ENCODE results near the gene PTBP1. TPM values are rescaled to one million over a fixed set of nuclear protein-coding genes. Genes with fewer than 3 reads are reported as not detected.

The PTBP1 gene
- total RNA-seq, 4 donors from 2014 or later = 139 to 167 (median 156) TPM

- TF ChIP-seq, protein P1, sequence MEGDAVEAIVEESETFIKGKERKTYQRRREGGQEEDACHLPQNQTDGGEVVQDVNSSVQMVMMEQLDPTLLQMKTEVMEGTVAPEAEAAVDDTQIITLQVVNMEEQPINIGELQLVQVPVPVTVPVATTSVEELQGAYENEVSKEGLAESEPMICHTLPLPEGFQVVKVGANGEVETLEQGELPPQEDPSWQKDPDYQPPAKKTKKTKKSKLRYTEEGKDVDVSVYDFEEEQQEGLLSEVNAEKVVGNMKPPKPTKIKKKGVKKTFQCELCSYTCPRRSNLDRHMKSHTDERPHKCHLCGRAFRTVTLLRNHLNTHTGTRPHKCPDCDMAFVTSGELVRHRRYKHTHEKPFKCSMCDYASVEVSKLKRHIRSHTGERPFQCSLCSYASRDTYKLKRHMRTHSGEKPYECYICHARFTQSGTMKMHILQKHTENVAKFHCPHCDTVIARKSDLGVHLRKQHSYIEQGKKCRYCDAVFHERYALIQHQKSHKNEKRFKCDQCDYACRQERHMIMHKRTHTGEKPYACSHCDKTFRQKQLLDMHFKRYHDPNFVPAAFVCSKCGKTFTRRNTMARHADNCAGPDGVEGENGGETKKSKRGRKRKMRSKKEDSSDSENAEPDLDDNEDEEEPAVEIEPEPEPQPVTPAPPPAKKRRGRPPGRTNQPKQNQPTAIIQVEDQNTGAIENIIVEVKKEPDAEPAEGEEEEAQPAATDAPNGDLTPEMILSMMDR (IDR thresholded peaks at IDR 0.05) = peak in 1 of 6 experiments; percentile 4
- no peak for TF ChIP-seq POLR2A (IDR thresholded peaks at IDR 0.05)
- Histone ChIP-seq H3K9me3 (no peaks in the 10 kb centered on the region), H3K27ac (peak overlapping the region; percentile 68 to 87 (median 81)), H3K4me3 (peak overlapping the region in 3 of 4 donors; percentile 3 to 37 (median 13)), H3K36me3 (no peaks in the 10 kb centered on the region), H3K4me1 (peaks cover 15 to 44% (median 19%) of the 10 kb centered on the region in 3 donors), H3K27me3 (peaks cover 0 to 8% (median 0%) of the 10 kb centered on the region in 4 donors)
- WGBS, 2 donors = 31 to 45% methylated on average over 22 to 23 of the region's 36 CpGs
- DNase-seq = no peak
- intact Hi-C loops (cut with DNase I) = loop anchor here (10.0 kb wide), 1 partner anchor 76 kb away; the partner anchor contains the start of genes CFD and ELANE
These were observed 18.2 kb upstream of the PTBP1 start for GRCh38 chr19:778910-779653.

DNA sequence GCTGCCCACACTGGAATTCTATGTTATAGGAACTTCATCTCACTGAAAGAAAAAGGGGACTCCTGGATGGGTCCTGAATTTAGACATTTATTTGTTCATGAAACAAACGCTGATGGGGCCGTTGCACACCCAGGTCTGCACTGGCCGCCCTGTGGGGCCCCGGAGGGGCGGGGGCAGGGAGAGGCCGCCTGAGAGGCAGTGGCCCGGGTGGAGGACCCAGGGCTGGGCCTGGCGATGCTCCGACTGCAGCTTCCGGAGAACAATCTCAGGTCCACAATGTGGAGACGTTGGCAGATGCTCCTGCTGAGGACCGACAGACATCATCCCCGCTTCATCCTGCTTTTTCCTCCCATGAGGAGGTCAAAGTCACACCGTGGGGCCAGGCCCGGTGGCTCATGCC lies 16.3 kb upstream of the PTBP1 start:
- intact Hi-C loops (cut with DNase I) = no loop called here
- peaks cover 15 to 53% (median 20%) of the 10 kb centered on the region in 3 donors for H3K4me1 ChIP-seq
- TF ChIP-seq, protein P1 (IDR thresholded peaks at IDR 0.05) = no peak
- TF ChIP-seq POLR2A (IDR thresholded peaks at IDR 0.05) = no peak
- H3K36me3 ChIP-seq = no peaks in the 10 kb centered on the region
- peaks cover 0 to 8% (median 0%) of the 10 kb centered on the region in 4 donors for H3K27me3 ChIP-seq
- 100% methylated on average over 1 of the region's 15 CpGs; no CpG with 5 or more reads in 1 of the 2 donors for WGBS, 2 donors
- no peak overlapping the region for H3K4me3 ChIP-seq
- no peak for DNase-seq
- no peaks in the 10 kb centered on the region for H3K9me3 ChIP-seq
- H3K27ac ChIP-seq = no peak overlapping the region

GRCh38 chr19:781800-782184 lies 15.5 kb upstream of the PTBP1 start:
- Histone ChIP-seq H3K4me1 (peaks cover 15 to 53% (median 20%) of the 10 kb centered on the region in 3 donors), H3K4me3 (peak overlapping the region in 1 of 4 donors; percentile 45), H3K27ac (peak overlapping the region in 3 of 4 donors; percentile 11 to 68 (median 67)), H3K27me3 (peaks cover 0 to 8% (median 0%) of the 10 kb centered on the region in 4 donors), H3K9me3 (no peaks in the 10 kb centered on the region), H3K36me3 (no peaks in the 10 kb centered on the region)
- no peak for TF ChIP-seq POLR2A (IDR thresholded peaks at IDR 0.05)
- TF ChIP-seq, protein P1 (IDR thresholded peaks at IDR 0.05) = no peak
- DNase-seq = no peak
- intact Hi-C loops (cut with DNase I) = no loop called here
- 83 to 98% methylated on average over 13 to 14 of the region's 19 CpGs for WGBS, 2 donors

DNA sequence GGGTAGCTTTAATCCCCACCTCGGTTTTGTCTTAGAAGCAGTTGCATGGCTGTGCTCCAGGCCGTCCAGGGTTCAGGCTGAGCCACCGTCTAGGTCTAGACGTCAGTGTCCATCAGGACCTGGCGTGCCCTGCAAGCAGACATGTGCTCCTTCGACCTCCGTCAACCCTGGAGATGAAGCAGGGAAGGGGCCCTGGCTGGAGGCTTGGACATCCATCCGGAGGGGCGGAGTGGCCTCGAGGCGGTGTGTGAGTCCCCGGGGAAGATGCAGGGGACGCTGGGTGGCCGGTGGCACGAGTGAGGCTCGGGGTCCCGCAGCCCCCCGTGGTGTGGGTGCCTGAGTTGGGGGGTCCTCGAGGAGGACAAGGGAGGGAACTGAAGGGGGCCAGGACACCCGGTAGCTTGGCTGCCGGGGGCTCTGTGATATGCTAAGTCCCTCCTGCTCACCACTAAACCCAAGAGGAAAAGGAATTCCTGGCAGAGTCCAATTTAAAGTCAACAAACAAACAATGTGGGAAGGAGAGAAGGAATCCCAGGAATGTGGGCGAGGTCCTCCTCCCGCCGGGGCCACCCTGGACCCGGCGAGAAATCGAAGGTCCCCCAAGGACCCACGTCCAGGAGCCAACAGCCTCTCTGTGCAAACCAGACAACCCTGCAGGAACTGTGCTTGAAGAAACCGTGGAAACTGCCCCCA lies 14.9 kb upstream of the PTBP1 start:
- Histone ChIP-seq H3K36me3 (no peaks in the 10 kb centered on the region), H3K27ac (peak overlapping the region; percentile 11 to 68 (median 56)), H3K27me3 (peaks cover 0 to 8% (median 0%) of the 10 kb centered on the region in 4 donors), H3K4me1 (peaks cover 15 to 53% (median 20%) of the 10 kb centered on the region in 3 donors), H3K4me3 (peak overlapping the region in 3 of 4 donors; percentile 6 to 45 (median 19)), H3K9me3 (no peaks in the 10 kb centered on the region)
- DNase-seq = no peak
- 26 to 33% methylated on average over 11 to 24 of the region's 29 CpGs for WGBS, 2 donors
- TF ChIP-seq, protein P1 (IDR thresholded peaks at IDR 0.05) = no peak
- no peak for TF ChIP-seq POLR2A (IDR thresholded peaks at IDR 0.05)
- intact Hi-C loops (cut with DNase I) = no loop called here

Measured in esophagus squamous epithelium (tissue), 5 donors.